ENCODE data around the gene OR51B2.

GRCh38 chr11:5324197-5324596, at the start of gene OR51B2:
- TF ChIP-seq CTCF (IDR thresholded peaks at IDR 0.05; ENCODE audit: low read length) (no peak), EZH2phosphoT487 (IDR thresholded peaks at IDR 0.05; ENCODE audit: low read length) (no peak), EZH2 (optimal IDR thresholded peaks at IDR 0.05; ENCODE audit: low read depth, low read length) (no peak)

Data from MM.1S (cell line).